HepG2 (cell line): ENCODE measurements around the gene FAM83C. TPM values are rescaled to one million over a fixed set of nuclear protein-coding genes. Genes with fewer than 3 reads are reported as not detected.

ENCODE experiments used
- HMGXB3 ChIP-seq: sonication (generic); formaldehyde crosslinking; IDR thresholded peaks from 2 replicates; pipeline ENCODE4 v1.4.0; 2020; ENCODE audit warnings: missing genetic modification reagents, borderline replicate concordance
- HMGXB4 ChIP-seq, 2 experiments: sonication (generic) in 1 of 2; formaldehyde crosslinking in 1 of 2; IDR thresholded peaks; 2 replicates each; pipeline versions ENCODE4 v1.4.0 to v1.6.1; 2018 to 2020; ENCODE audit warnings: missing genetic modification reagents in 2 of 2, borderline replicate concordance in 1 of 2, low read depth in 1 of 2, mild to moderate bottlenecking in 1 of 2, missing biosample characterization in 1 of 2
- KDM6A ChIP-seq: IDR thresholded peaks from 2 replicates; pipeline ENCODE4 v1.6.1; 2016; ENCODE audit warnings: low read depth
- MIER3 ChIP-seq: IDR thresholded peaks from 2 replicates; pipeline ENCODE4 v1.6.1; 2016; ENCODE audit warnings: missing compliant biosample characterization, borderline replicate concordance
- RAD21 ChIP-seq: fragments of 450-650 bp; formaldehyde crosslinking; IDR thresholded peaks from 2 replicates; pipeline ENCODE4 v1.5.0; 2020; ENCODE audit warnings: mild to moderate bottlenecking
- RXRB ChIP-seq: IDR thresholded peaks from 2 replicates; pipeline ENCODE4 v1.6.1; 2016; ENCODE audit warnings: borderline replicate concordance, missing genetic modification reagents, missing compliant biosample characterization
- TARDBP ChIP-seq: sonication (generic); formaldehyde crosslinking; IDR thresholded peaks from 2 replicates; pipeline ENCODE4 v1.8.0; 2022; ENCODE audit warnings: mild to moderate bottlenecking, missing genetic modification reagents
- THAP7 ChIP-seq: sonication (generic); formaldehyde crosslinking; IDR thresholded peaks from 2 replicates; pipeline ENCODE4 v1.8.1; 2023; ENCODE audit warnings: mild to moderate bottlenecking, missing genetic modification reagents
- THRA ChIP-seq: sonication (generic); formaldehyde crosslinking; IDR thresholded peaks from 2 replicates; pipeline ENCODE4 v1.4.0; 2020; ENCODE audit warnings: missing genetic modification reagents, borderline replicate concordance
- ZNF263 ChIP-seq: sonication (generic); formaldehyde crosslinking; IDR thresholded peaks from 2 replicates; pipeline ENCODE4 v1.4.0; 2020; ENCODE audit warnings: missing genetic modification reagents
- ZNF280B ChIP-seq: sonication (generic); formaldehyde crosslinking; IDR thresholded peaks from 2 replicates; pipeline ENCODE4 v1.5.0; 2020; ENCODE audit warnings: missing genetic modification reagents, mild to moderate bottlenecking, borderline replicate concordance
- ZNF629 ChIP-seq: sonication (generic); formaldehyde crosslinking; conservative IDR thresholded peaks from 2 replicates; pipeline ENCODE4 v1.5.0; 2020; ENCODE audit warnings: missing genetic modification reagents
- ZNF772 ChIP-seq: sonication (generic); formaldehyde crosslinking; IDR thresholded peaks from 2 replicates; pipeline ENCODE4 v1.5.0; 2020; ENCODE audit warnings: mild to moderate bottlenecking, missing genetic modification reagents
- polyA plus RNA-seq, 8 experiments: library from polyadenylated mRNA; depleted of rRNA in 3 of 8; stranded (reverse) in 7 of 8; unstranded in 1 of 8; fragments of >200 nt; fragmentation: Illumina TruSeq in 4 of 8; extraction: Trizol in 4 of 8; gene quantifications; 2 replicates each; pipeline versions ENCODE4 v1.2.1 to v1.2.3, GENCODE V29; 2011 to 2016; ENCODE audit warnings: low read depth in 4 of 8, missing spikeins in 1 of 8, mixed read lengths in 1 of 8; ENCODE audit not compliant: insufficient read depth in 1 of 8
- total RNA-seq, 5 experiments: library from RNA; depleted of rRNA; stranded (reverse); fragments of >200 nt; fragmentation: Illumina TruSeq; extraction: Trizol; gene quantifications; 2 replicates each; pipeline ENCODE4 v1.2.3, GENCODE V29; 2016; ENCODE audit warnings: low read depth in 1 of 5

FAM83C gene
- total and polyA plus RNA-seq, 2 of the 13 experiments (the other 11 are each of a cell fraction or from before 2014, with no cell fraction given), result 0.04 TPM; not detected in 1

- TF ChIP-seq HMGXB3 (CRISPR knock-in tag), result 0 out of 2 replicates have a peak, but pooled peaks have one; percentile 30
- TF ChIP-seq TARDBP (CRISPR knock-in tag), result no peak
- TF ChIP-seq HMGXB4 (CRISPR knock-in tag; IDR thresholded peaks at IDR 0.05; ENCODE audit: borderline replicate concordance in 1 of 2, low read depth in 1 of 2), result peak; percentile 36 to 91; a peak in 3 of 4 replicates
- no peak for TF ChIP-seq ZNF772 (CRISPR knock-in tag)
- TF ChIP-seq RAD21 (CRISPR knock-in tag), result peak; percentile 98
- peak; percentile 95 for TF ChIP-seq ZNF280B
- peak; percentile 73; the same call in 1 of the 2 replicates for TF ChIP-seq ZNF263 (CRISPR knock-in tag)
- TF ChIP-seq ZNF629 (CRISPR knock-in tag), result peak; percentile 47
- TF ChIP-seq KDM6A (CRISPR knock-in tag), result 0 out of 2 replicates have a peak, but pooled peaks have one; percentile 12
- TF ChIP-seq THAP7 (CRISPR knock-in tag), result peak; percentile 78; the same call in 1 of the 2 replicates
- peak; percentile 71 for TF ChIP-seq THRA (CRISPR knock-in tag)
- peak; percentile 80; the same call in 1 of the 2 replicates for TF ChIP-seq RXRB (CRISPR knock-in tag)
- TF ChIP-seq MIER3 (CRISPR knock-in tag), result peak; percentile 73; the same call in 1 of the 2 replicates
These were observed 11.7 kb upstream of the FAM83C start (continued) for GRCh38 chr20:35303735-35304491.
